Measurements from ENCODE around the gene SEMA3B.
A peak's percentile ranks its signal among the peaks of the same experiment; 100 is the strongest.

Gene SEMA3B

DNA sequence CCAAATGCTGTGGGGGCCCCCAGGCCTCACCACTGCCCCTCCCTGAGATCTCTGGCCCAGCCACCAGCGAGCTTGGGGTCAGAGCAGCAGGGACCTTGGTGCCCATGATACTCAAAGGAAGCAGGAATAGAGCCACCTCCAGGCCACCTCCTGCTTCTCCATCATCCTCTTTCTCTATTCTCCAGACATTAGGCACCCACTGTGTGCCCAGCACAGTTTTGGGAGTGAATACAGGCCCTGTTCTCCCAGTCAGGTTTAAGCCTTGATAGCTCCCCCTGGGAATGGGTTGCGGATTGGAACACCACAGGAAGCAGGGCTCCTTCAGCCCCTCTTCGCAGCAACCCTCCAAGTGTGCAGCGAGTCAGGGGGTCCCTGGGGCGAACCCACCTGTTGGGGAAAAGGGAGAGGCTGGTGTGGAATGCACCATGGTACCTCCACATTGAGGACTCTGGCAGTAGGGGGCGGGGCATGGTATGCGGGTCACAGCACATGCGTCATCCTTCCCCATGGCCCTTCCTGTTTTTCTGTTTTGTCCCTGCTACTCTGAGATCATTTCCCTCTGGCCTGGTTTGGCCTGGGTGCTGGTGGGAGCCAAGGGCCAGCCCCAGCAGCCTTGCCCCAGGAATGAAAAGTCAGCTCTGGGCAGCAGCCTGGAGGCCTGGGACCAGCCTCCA is 14.2 kb upstream of the SEMA3B start:
- Histone ChIP-seq H3K9ac (ENCODE audit: low read length) (no peak overlapping the region), H3F3A (ENCODE audit: insufficient read depth, low read length) (0 out of 2 replicates have a peak, but pooled peaks cover 6% of the 10 kb centered on the region), H4K20me1 (ENCODE audit: insufficient read depth, low read length) (peaks cover 7% of the 10 kb centered on the region; the same call in 1 of the 2 replicates), H3K4me2 (ENCODE audit: low read depth, low read length) (no peak overlapping the region), H3K27ac (ENCODE audit: low read length) (no peak overlapping the region), H3K4me3 (ENCODE audit: low read length) (no peak overlapping the region), H3K79me2 (ENCODE audit: low read length) (peaks cover 24% of the 10 kb centered on the region), H3K9me2 (replicated peaks; ENCODE audit: insufficient read depth, low read length) (no peaks in the 10 kb centered on the region), H3K36me3 (replicated peaks; ENCODE audit: insufficient read depth, low read length) (peaks cover 8% of the 10 kb centered on the region), H2AFZ (ENCODE audit: low read length) (no peak overlapping the region), H3K9me3 (replicated peaks; ENCODE audit: insufficient read depth, low read length) (no peaks in the 10 kb centered on the region), H3K4me1 (ENCODE audit: low read length) (no peaks in the 10 kb centered on the region), H3K27me3 (replicated peaks; ENCODE audit: insufficient read depth, low read length) (no peaks in the 10 kb centered on the region)
- TF ChIP-seq EZH2 (optimal IDR thresholded peaks at IDR 0.05; ENCODE audit: low read depth, low read length) (no peak), CTCF (IDR thresholded peaks at IDR 0.05; ENCODE audit: low read length) (no peak), EZH2phosphoT487 (IDR thresholded peaks at IDR 0.05; ENCODE audit: low read length) (no peak)
- no peak for DNase-seq

DNA sequence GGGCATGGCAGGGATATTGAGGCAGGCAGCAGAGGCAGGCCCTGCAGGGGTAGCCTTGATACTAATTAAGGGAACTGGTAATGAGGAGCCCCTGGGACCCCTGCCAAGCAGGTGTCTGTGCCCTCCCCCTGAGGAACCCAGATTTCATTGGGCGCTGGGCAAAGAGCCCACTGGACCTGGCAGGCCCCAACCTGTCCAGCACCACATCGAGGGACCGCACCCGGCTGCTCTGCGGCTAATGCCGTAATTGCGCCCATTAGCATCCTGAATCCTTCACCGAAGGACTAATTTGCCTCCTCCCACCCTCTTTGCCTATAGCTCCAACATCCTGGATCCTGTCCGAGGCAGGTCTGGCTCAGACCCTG is 13.7 kb upstream of the SEMA3B start:
- no peak for DNase-seq
- Histone ChIP-seq H3K9me3 (replicated peaks; ENCODE audit: insufficient read depth, low read length) (no peaks in the 10 kb centered on the region), H3K27ac (ENCODE audit: low read length) (no peak overlapping the region), H3K9ac (ENCODE audit: low read length) (no peak overlapping the region), H3K79me2 (ENCODE audit: low read length) (peaks cover 19% of the 10 kb centered on the region), H3K27me3 (replicated peaks; ENCODE audit: insufficient read depth, low read length) (no peaks in the 10 kb centered on the region), H3K9me2 (replicated peaks; ENCODE audit: insufficient read depth, low read length) (no peaks in the 10 kb centered on the region), H2AFZ (ENCODE audit: low read length) (no peak overlapping the region), H3K36me3 (replicated peaks; ENCODE audit: insufficient read depth, low read length) (peaks cover 8% of the 10 kb centered on the region), H3K4me3 (ENCODE audit: low read length) (no peak overlapping the region), H4K20me1 (ENCODE audit: insufficient read depth, low read length) (peaks cover 2% of the 10 kb centered on the region; the same call in 1 of the 2 replicates), H3F3A (ENCODE audit: insufficient read depth, low read length) (0 out of 2 replicates have a peak, but pooled peaks cover 6% of the 10 kb centered on the region), H3K4me2 (ENCODE audit: low read depth, low read length) (no peak overlapping the region), H3K4me1 (ENCODE audit: low read length) (no peaks in the 10 kb centered on the region)
- TF ChIP-seq EZH2 (optimal IDR thresholded peaks at IDR 0.05; ENCODE audit: low read depth, low read length) (no peak), CTCF (IDR thresholded peaks at IDR 0.05; ENCODE audit: low read length) (no peak), EZH2phosphoT487 (IDR thresholded peaks at IDR 0.05; ENCODE audit: low read length) (no peak)

DNA sequence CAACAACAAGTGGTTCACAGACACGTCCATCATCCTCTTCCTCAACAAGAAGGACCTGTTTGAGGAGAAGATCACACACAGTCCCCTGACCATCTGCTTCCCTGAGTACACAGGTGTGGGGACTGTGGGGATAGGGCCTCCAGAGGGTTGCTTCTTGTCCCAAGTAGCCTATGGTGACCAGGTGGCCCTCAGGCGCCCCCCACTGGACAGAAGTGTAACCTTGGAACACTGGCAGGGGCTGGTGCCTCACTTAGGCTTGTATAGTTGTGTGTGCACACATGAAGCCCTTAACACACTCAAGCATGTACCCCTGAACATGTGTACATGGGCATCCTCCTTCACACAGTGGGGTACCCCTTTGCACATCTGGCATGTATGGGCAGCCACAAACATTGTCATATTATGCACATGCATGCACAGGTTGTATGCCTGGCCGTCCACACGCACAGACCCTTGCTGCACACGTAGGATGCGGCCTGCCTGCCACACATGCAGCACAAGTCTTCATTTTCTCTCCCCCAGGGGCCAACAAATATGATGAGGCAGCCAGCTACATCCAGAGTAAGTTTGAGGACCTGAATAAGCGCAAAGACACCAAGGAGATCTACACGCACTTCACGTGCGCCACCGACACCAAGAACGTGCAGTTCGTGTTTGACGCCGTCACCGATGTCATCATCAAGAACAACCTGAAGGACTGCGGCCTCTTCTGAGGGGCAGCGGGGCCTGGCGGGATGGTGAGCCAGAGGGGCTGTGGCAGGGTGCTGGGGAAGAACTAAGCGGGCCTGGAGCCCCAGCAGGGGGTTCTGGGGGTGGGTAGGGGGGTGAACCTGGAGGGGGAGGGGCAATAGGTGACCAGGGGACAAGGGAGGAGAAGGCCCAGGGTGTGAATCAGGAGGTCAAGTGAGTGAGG is 11.7 kb upstream of the SEMA3B start:
- Histone ChIP-seq H3K79me2 (ENCODE audit: low read length) (peaks cover under 1% of the 10 kb centered on the region; the same call in 1 of the 2 replicates), H3K36me3 (replicated peaks; ENCODE audit: insufficient read depth, low read length) (peaks cover 8% of the 10 kb centered on the region), H3K4me3 (ENCODE audit: low read length) (no peak overlapping the region), H2AFZ (ENCODE audit: low read length) (no peak overlapping the region), H3K4me1 (ENCODE audit: low read length) (peaks cover 6% of the 10 kb centered on the region; the same call in 1 of the 2 replicates), H3K9me2 (replicated peaks; ENCODE audit: insufficient read depth, low read length) (no peaks in the 10 kb centered on the region), H3K9me3 (replicated peaks; ENCODE audit: insufficient read depth, low read length) (no peaks in the 10 kb centered on the region), H3K27ac (ENCODE audit: low read length) (no peak overlapping the region), H3F3A (ENCODE audit: insufficient read depth, low read length) (0 out of 2 replicates have a peak, but pooled peaks cover 6% of the 10 kb centered on the region), H4K20me1 (ENCODE audit: insufficient read depth, low read length) (no peaks in the 10 kb centered on the region), H3K9ac (ENCODE audit: low read length) (no peak overlapping the region), H3K27me3 (replicated peaks; ENCODE audit: insufficient read depth, low read length) (no peaks in the 10 kb centered on the region), H3K4me2 (ENCODE audit: low read depth, low read length) (no peak overlapping the region)
- peak; percentile 29 for DNase-seq
- TF ChIP-seq CTCF (IDR thresholded peaks at IDR 0.05; ENCODE audit: low read length), result peak; percentile 60
- TF ChIP-seq EZH2 (optimal IDR thresholded peaks at IDR 0.05; ENCODE audit: low read depth, low read length), result no peak
